ENCODE data around the gene VPS29. TPM values are rescaled to one million over a fixed set of nuclear protein-coding genes. Genes with fewer than 3 reads are reported as not detected.
"Not testable (repeated sequence)": the region's sequence is repeated elsewhere in the genome, so short reads cannot be mapped to it uniquely, and the experiment has no call there.

The VPS29 gene
- polyA plus RNA-seq, 10 donors = 118 to 166 (median 134) TPM

- no peak for DNase-seq
Observed at GRCh38 chr12:110531741-110532333, 29.9 kb upstream of the VPS29 start.

GRCh38 chr12:110530511-110530910, 28.6 kb upstream of the VPS29 start:
- no peak for DNase-seq

GRCh38 chr12:110528277-110528839, 26.4 kb upstream of the VPS29 start:
- DNase-seq = no peak

GRCh38 chr12:110520876-110521712, 19.2 kb upstream of the VPS29 start:
- not testable (repeated sequence) for DNase-seq

GRCh38 chr12:110518014-110518413, 16.1 kb upstream of the VPS29 start:
- not testable (repeated sequence) for DNase-seq

GRCh38 chr12:110516995-110517394, 15.1 kb upstream of the VPS29 start:
- no peak for DNase-seq

GRCh38 chr12:110514363-110514762, 12.5 kb upstream of the VPS29 start:
- DNase-seq = no peak

- DNase-seq = no peak
Observed at GRCh38 chr12:110513842-110514241, 11.9 kb upstream of the VPS29 start.

GRCh38 chr12:110508071-110508586, 6.2 kb upstream of the VPS29 start:
- DNase-seq = no peak

GRCh38 chr12:110505332-110505731, 3.4 kb upstream of the VPS29 start:
- DNase-seq = no peak

- peak in 1 of 3 donors; percentile 10 for DNase-seq
Observed at GRCh38 chr12:110503432-110503831, 1.5 kb upstream of the VPS29 start.

GRCh38 chr12:110501399-110501751, 536 bp downstream of the VPS29 start:
- peak in 1 of 3 donors; percentile 33 for DNase-seq

- no peak for DNase-seq
Observed at GRCh38 chr12:110498984-110499706, 2.8 kb downstream of the VPS29 start.

GRCh38 chr12:110475426-110475825, 26.5 kb downstream of the VPS29 start:
- DNase-seq = no peak

GRCh38 chr12:110468214-110469048, 33.5 kb downstream of the VPS29 start, which contains the start of the genes FAM216A and GPN3:
FAM216A (plus strand) TSS chr12:110468845; CDS start chr12:110468876, 31 bp downstream.
GPN3 (minus strand) TSS chr12:110468257; CDS start chr12:110468203, 54 bp downstream.
- peak; percentile 98 to 99 (median 99) for DNase-seq

GRCh38 chr12:110467847-110468213, 34.1 kb downstream of the VPS29 start:
- no peak for DNase-seq

GRCh38 chr12:110466791-110467190, 35.1 kb downstream of the VPS29 start:
- no peak for DNase-seq

- not testable (repeated sequence) for DNase-seq
Observed at GRCh38 chr12:110465765-110466164, 36.1 kb downstream of the VPS29 start.

- DNase-seq = no peak
Observed at GRCh38 chr12:110465024-110465423, 36.9 kb downstream of the VPS29 start.

GRCh38 chr12:110461189-110461588, 40.7 kb downstream of the VPS29 start:
- DNase-seq = not testable (repeated sequence)

GRCh38 chr12:110458756-110459155, 43.2 kb downstream of the VPS29 start:
- no peak for DNase-seq

Data from muscle of back (tissue), 11 donors.